WTC11 (cell line): ENCODE results near the gene SLC49A3.

Experiments
- FOXJ3 ChIP-seq: sonication (generic); formaldehyde crosslinking; IDR thresholded peaks from 2 replicates; pipeline ENCODE4 v1.9.0; 2021; ENCODE audit warnings: missing genetic modification reagents, mild to moderate bottlenecking, borderline replicate concordance
- FOXP1 ChIP-seq: sonication (generic); formaldehyde crosslinking; IDR thresholded peaks from 2 replicates; pipeline ENCODE4 v1.8.0; 2022; ENCODE audit warnings: missing genetic modification reagents, mild to moderate bottlenecking, moderate library complexity, borderline replicate concordance

DNA sequence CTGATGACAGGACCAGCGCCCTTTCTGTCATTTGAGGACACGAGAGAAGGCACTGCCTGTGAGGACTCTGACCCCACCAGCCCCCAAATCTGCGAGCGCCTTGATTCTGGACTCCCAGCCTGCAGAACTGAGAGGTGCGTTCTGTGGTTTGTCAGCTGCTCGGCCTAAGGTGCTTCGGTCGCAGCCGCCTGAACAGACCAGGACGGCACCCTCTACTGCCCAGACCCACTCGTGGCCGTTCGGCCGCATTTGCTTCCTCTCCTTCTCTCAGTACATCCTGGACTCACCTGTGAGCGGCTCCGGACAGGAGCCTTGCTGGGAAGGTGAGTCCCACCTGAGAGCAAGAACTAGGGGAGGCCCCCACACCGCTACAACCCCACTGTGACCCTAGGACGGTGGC is 25.1 kb upstream of the SLC49A3 start:
- TF ChIP-seq FOXP1 (CRISPR knock-in tag), result no peak
- no peak for TF ChIP-seq FOXJ3
